Fibroblast of mammary gland (primary cell): Measurements from ENCODE around the gene TEP1.
A peak's percentile ranks its signal among the peaks of the same experiment; 100 is the strongest.

Experiments used
- DNase-seq: peaks from one replicate; pipeline ENCODE4 v3.0.0-alpha.2; 2010; ENCODE audit warnings: low read depth
- H3K4me3 ChIP-seq: 2 replicates; pipeline ENCODE4 v1.5.1; 2011; ENCODE audit warnings: low read depth, mild to moderate bottlenecking, low read length, moderate library complexity; ENCODE audit not compliant: control insufficient read depth
- TF ChIP-seq, protein P1 (sequence below): conservative IDR thresholded peaks from 2 replicates; pipeline ENCODE4 v1.5.1; 2011; ENCODE audit warnings: low read depth, low read length, inconsistent platforms; ENCODE audit not compliant: control insufficient read depth, insufficient read depth

TEP1 gene

GRCh38 chr14:20412876-20413743 is at the start of gene TEP1:
Gene TEP1 (minus strand): TSS chr14:20413501. CDS start chr14:20408439, 5,062 bp downstream.
- H3K4me3 ChIP-seq, result peak within 1 kb of the TSS; percentile 91
- TF ChIP-seq, protein P1, sequence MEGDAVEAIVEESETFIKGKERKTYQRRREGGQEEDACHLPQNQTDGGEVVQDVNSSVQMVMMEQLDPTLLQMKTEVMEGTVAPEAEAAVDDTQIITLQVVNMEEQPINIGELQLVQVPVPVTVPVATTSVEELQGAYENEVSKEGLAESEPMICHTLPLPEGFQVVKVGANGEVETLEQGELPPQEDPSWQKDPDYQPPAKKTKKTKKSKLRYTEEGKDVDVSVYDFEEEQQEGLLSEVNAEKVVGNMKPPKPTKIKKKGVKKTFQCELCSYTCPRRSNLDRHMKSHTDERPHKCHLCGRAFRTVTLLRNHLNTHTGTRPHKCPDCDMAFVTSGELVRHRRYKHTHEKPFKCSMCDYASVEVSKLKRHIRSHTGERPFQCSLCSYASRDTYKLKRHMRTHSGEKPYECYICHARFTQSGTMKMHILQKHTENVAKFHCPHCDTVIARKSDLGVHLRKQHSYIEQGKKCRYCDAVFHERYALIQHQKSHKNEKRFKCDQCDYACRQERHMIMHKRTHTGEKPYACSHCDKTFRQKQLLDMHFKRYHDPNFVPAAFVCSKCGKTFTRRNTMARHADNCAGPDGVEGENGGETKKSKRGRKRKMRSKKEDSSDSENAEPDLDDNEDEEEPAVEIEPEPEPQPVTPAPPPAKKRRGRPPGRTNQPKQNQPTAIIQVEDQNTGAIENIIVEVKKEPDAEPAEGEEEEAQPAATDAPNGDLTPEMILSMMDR, result no peak
- DNase-seq, result peak; percentile 72

GRCh38 chr14:20461225-20462141 is 48.2 kb upstream of the TEP1 start, which contains the start of gene PIP4P1:
Gene PIP4P1 (minus strand): TSS chr14:20461434. CDS start chr14:20461325, 109 bp downstream.
- DNase-seq, result peak; percentile 100
- TF ChIP-seq, protein P1, result no peak
- peak within 1 kb of the TSS; percentile 87 for H3K4me3 ChIP-seq

DNA sequence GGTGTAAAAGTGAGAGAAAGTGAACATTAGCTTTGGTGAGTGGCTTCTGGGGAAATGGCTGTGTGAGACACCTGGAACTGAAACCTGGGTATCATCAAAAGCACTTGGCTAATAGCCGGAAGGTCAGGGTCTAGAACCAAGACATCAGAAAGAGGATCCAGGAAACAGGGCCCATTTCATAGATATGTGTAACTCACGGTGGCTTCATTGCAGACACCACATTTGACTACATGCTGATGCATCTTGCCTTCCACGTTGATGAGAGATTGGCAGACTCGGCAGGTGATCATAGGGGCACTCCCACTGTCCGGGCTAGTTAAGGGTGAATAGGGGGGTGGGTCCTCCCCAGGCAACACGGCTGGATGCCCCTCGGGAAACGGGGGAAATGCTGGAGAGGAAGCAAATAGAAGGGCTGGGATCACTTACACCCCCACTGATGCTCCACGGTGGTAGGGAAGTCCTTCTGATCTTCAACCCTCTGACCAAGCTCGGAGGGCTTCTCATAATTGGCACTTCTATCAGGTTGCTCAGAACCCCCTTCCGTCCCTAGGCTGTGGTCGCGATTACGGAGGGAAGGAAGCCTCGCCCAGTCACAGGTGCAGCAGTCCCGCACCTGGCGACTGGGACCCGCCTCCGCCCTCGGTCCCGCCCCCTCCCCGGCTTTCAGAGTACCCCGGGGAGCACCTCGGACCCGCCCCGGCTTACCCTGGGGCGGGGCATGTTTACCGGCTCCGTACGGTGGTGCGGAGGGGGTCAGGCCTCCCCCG is 47.3 kb upstream of the TEP1 start:
- TF ChIP-seq, protein P1, result no peak
- no peak for DNase-seq
- H3K4me3 ChIP-seq, result peak overlapping the region; percentile 87

GRCh38 chr14:20458031-20458789 is 44.9 kb upstream of the TEP1 start:
- TF ChIP-seq, protein P1, result no peak
- no peak for DNase-seq
- H3K4me3 ChIP-seq, result no peak overlapping the region

DNA sequence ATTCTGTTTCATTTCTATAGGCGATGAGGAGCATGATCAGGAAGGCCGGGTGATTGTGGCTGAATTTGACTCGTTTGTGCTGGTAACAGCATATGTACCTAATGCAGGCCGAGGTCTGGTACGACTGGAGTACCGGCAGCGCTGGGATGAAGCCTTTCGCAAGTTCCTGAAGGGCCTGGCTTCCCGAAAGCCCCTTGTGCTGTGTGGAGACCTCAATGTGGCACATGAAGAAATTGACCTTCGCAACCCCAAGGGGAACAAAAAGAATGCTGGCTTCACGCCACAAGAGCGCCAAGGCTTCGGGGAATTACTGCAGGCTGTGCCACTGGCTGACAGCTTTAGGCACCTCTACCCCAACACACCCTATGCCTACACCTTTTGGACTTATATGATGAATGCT is 43.7 kb upstream of the TEP1 start:
- TF ChIP-seq, protein P1, result no peak
- DNase-seq, result no peak
- H3K4me3 ChIP-seq, result no peak overlapping the region
